RCC 7860 (cell line): ENCODE results near the gene FGF19.

ENCODE experiments used
- DNase-seq: peaks from one replicate; pipeline ENCODE4 v3.0.0-alpha.2; 2015; ENCODE audit warnings: low spot score
- FAIRE-seq: peaks from 2 replicates; lab custom pipeline; 2012; peaks lifted over from hg19 to GRCh38; lab: Jason Lieb, UNC

Gene FGF19

GRCh38 chr11:69703768-69704507, at the start of gene FGF19:
FGF19 (minus strand) TSS chr11:69704022; CDS start chr11:69703876, 146 bp downstream.
- FAIRE-seq (no peak), DNase-seq (no peak)

- no peak for DNase-seq
Observed at GRCh38 chr11:69752890-69753289, 49.1 kb upstream of the FGF19 start.

GRCh38 chr11:69750875-69751597, 47.2 kb upstream of the FGF19 start:
- FAIRE-seq, result no peak
- DNase-seq, result no peak

More at GRCh38 chr11:69752890-69753289, 49.1 kb upstream of the FGF19 start:
- no peak for FAIRE-seq

GRCh38 chr11:69750108-69750850, 46.5 kb upstream of the FGF19 start:
- DNase-seq (no peak), FAIRE-seq (no peak)

GRCh38 chr11:69748637-69749036, 44.8 kb upstream of the FGF19 start:
- FAIRE-seq (no peak), DNase-seq (no peak)

- DNase-seq (no peak), FAIRE-seq (no peak)
Observed at GRCh38 chr11:69746752-69747742, 43.2 kb upstream of the FGF19 start.

GRCh38 chr11:69746140-69746539, 42.3 kb upstream of the FGF19 start:
- DNase-seq (no peak), FAIRE-seq (no peak)

GRCh38 chr11:69745201-69745600, 41.4 kb upstream of the FGF19 start:
- no peak for FAIRE-seq
- no peak for DNase-seq

- DNase-seq (peak; percentile 87), FAIRE-seq (peak; percentile 84)
Observed at GRCh38 chr11:69744435-69744834, 40.6 kb upstream of the FGF19 start.

- FAIRE-seq (no peak), DNase-seq (no peak)
Observed at GRCh38 chr11:69734841-69735240, 31.0 kb upstream of the FGF19 start.

GRCh38 chr11:69734367-69734766, 30.5 kb upstream of the FGF19 start:
- DNase-seq (no peak), FAIRE-seq (no peak)

GRCh38 chr11:69732910-69733309, 29.1 kb upstream of the FGF19 start:
- FAIRE-seq, result no peak
- no peak for DNase-seq

- FAIRE-seq (no peak), DNase-seq (no peak)
Observed at GRCh38 chr11:69731110-69731509, 27.3 kb upstream of the FGF19 start.

- FAIRE-seq, result no peak
Observed at GRCh38 chr11:69730500-69730899, 26.7 kb upstream of the FGF19 start.

GRCh38 chr11:69729252-69729651, 25.4 kb upstream of the FGF19 start:
- no peak for FAIRE-seq
- DNase-seq, result no peak

More at GRCh38 chr11:69730500-69730899, 26.7 kb upstream of the FGF19 start:
- DNase-seq, result no peak

- FAIRE-seq, result no peak
- no peak for DNase-seq
Observed at GRCh38 chr11:69727266-69727665, 23.4 kb upstream of the FGF19 start.

GRCh38 chr11:69726481-69726880, 22.7 kb upstream of the FGF19 start:
- FAIRE-seq (no peak), DNase-seq (no peak)

- no peak for FAIRE-seq
Observed at GRCh38 chr11:69726019-69726418, 22.2 kb upstream of the FGF19 start.

GRCh38 chr11:69721745-69722144, 17.9 kb upstream of the FGF19 start:
- DNase-seq, result no peak
- no peak for FAIRE-seq

More at GRCh38 chr11:69726019-69726418, 22.2 kb upstream of the FGF19 start:
- DNase-seq, result no peak

- no peak for FAIRE-seq
Observed at GRCh38 chr11:69721106-69721505, 17.3 kb upstream of the FGF19 start.

More at GRCh38 chr11:69721106-69721505, 17.3 kb upstream of the FGF19 start:
- no peak for DNase-seq
